HUDEP-2 (cell line): ENCODE measurements around the gene RIN3.
A peak's percentile ranks its signal among the peaks of the same experiment; 100 is the strongest.

ENCODE experiments used
- DNase-seq, 76 experiments: peaks; one replicate each; lab custom pipeline; 2025; ENCODE audit not compliant: unreplicated experiment in 76 of 76; lab: John Stamatoyannopoulos, UW

Gene RIN3

GRCh38 chr14:92572050-92572449 is 58.5 kb downstream of the RIN3 start:
- DNase-seq = no peak

- DNase-seq = no peak
Observed at GRCh38 chr14:92573761-92574498, 60.3 kb downstream of the RIN3 start.

- no peak for DNase-seq
Observed at GRCh38 chr14:92575061-92575747, 61.6 kb downstream of the RIN3 start.

- no peak for DNase-seq
Observed at GRCh38 chr14:92575748-92576303, 62.2 kb downstream of the RIN3 start.

GRCh38 chr14:92577321-92577742 is 63.8 kb downstream of the RIN3 start:
- no peak for DNase-seq

- DNase-seq = no peak
Observed at GRCh38 chr14:92578511-92578910, 64.9 kb downstream of the RIN3 start.

GRCh38 chr14:92579244-92579936 is 65.8 kb downstream of the RIN3 start:
- no peak for DNase-seq

- DNase-seq = no peak
Observed at GRCh38 chr14:92581206-92581605, 67.6 kb downstream of the RIN3 start.

- DNase-seq = no peak
Observed at GRCh38 chr14:92581966-92582566, 68.5 kb downstream of the RIN3 start.

GRCh38 chr14:92582706-92583452 is 69.3 kb downstream of the RIN3 start:
- no peak for DNase-seq

- no peak for DNase-seq
Observed at GRCh38 chr14:92584220-92584619, 70.6 kb downstream of the RIN3 start.

- DNase-seq = no peak
Observed at GRCh38 chr14:92584816-92585215, 71.2 kb downstream of the RIN3 start.

- peak in 35 of 76 experiments; percentile 7 to 76 (median 29) for DNase-seq
Observed at GRCh38 chr14:92585981-92586937, 72.7 kb downstream of the RIN3 start.

GRCh38 chr14:92586963-92587699 is 73.5 kb downstream of the RIN3 start:
- DNase-seq = no peak

GRCh38 chr14:92587700-92588085 is 74.1 kb downstream of the RIN3 start:
- DNase-seq = peak in 1 of 76 experiments; percentile 12

- DNase-seq = peak in 20 of 76 experiments; percentile 6 to 49 (median 17)
Observed at GRCh38 chr14:92589213-92589852, 75.8 kb downstream of the RIN3 start.

GRCh38 chr14:92590176-92590575 is 76.6 kb downstream of the RIN3 start:
- DNase-seq = peak in 55 of 76 experiments; percentile 4 to 69 (median 36)

GRCh38 chr14:92590941-92591340 is 77.4 kb downstream of the RIN3 start:
- peak in 1 of 76 experiments; percentile 39 for DNase-seq
